ENCODE measurements around the gene PHF21A.

DNA sequence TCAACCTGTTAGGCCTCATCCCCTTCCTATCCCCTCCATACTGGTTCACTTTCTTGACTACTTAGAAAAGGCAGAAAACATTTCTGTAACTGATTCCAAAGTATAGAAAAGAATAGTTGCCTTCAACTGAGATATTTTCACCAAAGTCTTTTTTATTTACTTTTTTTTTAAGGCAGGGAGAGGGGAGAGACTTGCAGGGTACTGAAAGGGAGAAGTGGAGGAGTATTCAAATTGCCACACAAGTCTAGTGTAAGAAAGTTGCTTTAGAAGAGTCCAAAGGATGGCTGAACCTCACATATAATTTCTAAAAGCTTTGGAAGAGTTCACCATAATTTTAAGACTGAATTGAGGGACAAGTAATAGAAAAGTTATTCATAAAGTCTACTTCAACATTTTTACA is 6.3 kb downstream of the PHF21A start:
- no peak for TF ChIP-seq GATA2 (IDR thresholded peaks at IDR 0.05; ENCODE audit: low read depth, low read length)
- TF ChIP-seq GATA3 (IDR thresholded peaks at IDR 0.05; ENCODE audit: low read depth, low read length): no peak
